ENCODE measurements around the gene PTBP2.

Gene PTBP2

GRCh38 chr1:96843196-96843595, 121.6 kb downstream of the PTBP2 start:
- Histone ChIP-seq H3F3A (ENCODE audit: insufficient read depth) (no peaks in the 10 kb centered on the region), H3K4me3 (ENCODE audit: insufficient read depth, low read length, poor library complexity, severe bottlenecking) (no peak overlapping the region), H3K9me2 (replicated peaks; ENCODE audit: insufficient read depth, low read length) (no peaks in the 10 kb centered on the region), H3K36me3 (ENCODE audit: low read length) (no peaks in the 10 kb centered on the region), H3K27me3 (ENCODE audit: low read length) (no peaks in the 10 kb centered on the region), H3K79me2 (ENCODE audit: insufficient read depth, low read length) (no peaks in the 10 kb centered on the region), H3K27ac (ENCODE audit: low read depth, low read length) (no peak overlapping the region), H4K20me1 (ENCODE audit: low read depth, low read length) (no peaks in the 10 kb centered on the region), H3K9me3 (ENCODE audit: insufficient read depth, low read length) (no peaks in the 10 kb centered on the region), H3K4me2 (ENCODE audit: low read depth, low read length, poor library complexity, severe bottlenecking) (no peak overlapping the region), H3K9ac (ENCODE audit: low read length) (no peak overlapping the region), H2AFZ (ENCODE audit: low read depth, low read length, severe bottlenecking) (no peak overlapping the region)
- TF ChIP-seq, protein P1, sequence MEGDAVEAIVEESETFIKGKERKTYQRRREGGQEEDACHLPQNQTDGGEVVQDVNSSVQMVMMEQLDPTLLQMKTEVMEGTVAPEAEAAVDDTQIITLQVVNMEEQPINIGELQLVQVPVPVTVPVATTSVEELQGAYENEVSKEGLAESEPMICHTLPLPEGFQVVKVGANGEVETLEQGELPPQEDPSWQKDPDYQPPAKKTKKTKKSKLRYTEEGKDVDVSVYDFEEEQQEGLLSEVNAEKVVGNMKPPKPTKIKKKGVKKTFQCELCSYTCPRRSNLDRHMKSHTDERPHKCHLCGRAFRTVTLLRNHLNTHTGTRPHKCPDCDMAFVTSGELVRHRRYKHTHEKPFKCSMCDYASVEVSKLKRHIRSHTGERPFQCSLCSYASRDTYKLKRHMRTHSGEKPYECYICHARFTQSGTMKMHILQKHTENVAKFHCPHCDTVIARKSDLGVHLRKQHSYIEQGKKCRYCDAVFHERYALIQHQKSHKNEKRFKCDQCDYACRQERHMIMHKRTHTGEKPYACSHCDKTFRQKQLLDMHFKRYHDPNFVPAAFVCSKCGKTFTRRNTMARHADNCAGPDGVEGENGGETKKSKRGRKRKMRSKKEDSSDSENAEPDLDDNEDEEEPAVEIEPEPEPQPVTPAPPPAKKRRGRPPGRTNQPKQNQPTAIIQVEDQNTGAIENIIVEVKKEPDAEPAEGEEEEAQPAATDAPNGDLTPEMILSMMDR (IDR thresholded peaks at IDR 0.05; ENCODE audit: insufficient read depth, low read length, poor library complexity, severe bottlenecking), result no peak
- no peak for TF ChIP-seq EZH2phosphoT487 (conservative IDR thresholded peaks at IDR 0.05; ENCODE audit: low read length)

GRCh38 chr1:96843601-96844000, 122.0 kb downstream of the PTBP2 start:
- no peaks in the 10 kb centered on the region for H3K36me3 ChIP-seq (ENCODE audit: low read length)
- no peak overlapping the region for H3K4me2 ChIP-seq (ENCODE audit: low read depth, low read length, poor library complexity, severe bottlenecking)
- H3F3A ChIP-seq (ENCODE audit: insufficient read depth), result no peaks in the 10 kb centered on the region
- no peak overlapping the region for H2AFZ ChIP-seq (ENCODE audit: low read depth, low read length, severe bottlenecking)
- H3K9me2 ChIP-seq (replicated peaks; ENCODE audit: insufficient read depth, low read length), result no peaks in the 10 kb centered on the region
- H3K4me3 ChIP-seq (ENCODE audit: insufficient read depth, low read length, poor library complexity, severe bottlenecking), result no peak overlapping the region
- no peaks in the 10 kb centered on the region for H4K20me1 ChIP-seq (ENCODE audit: low read depth, low read length)
- no peaks in the 10 kb centered on the region for H3K79me2 ChIP-seq (ENCODE audit: insufficient read depth, low read length)
- H3K27me3 ChIP-seq (ENCODE audit: low read length), result no peaks in the 10 kb centered on the region
- H3K27ac ChIP-seq (ENCODE audit: low read depth, low read length), result no peak overlapping the region
- TF ChIP-seq EZH2phosphoT487 (conservative IDR thresholded peaks at IDR 0.05; ENCODE audit: low read length), result no peak
- TF ChIP-seq, protein P1 (IDR thresholded peaks at IDR 0.05; ENCODE audit: insufficient read depth, low read length, poor library complexity, severe bottlenecking), result no peak
- no peak overlapping the region for H3K9ac ChIP-seq (ENCODE audit: low read length)
- no peaks in the 10 kb centered on the region for H3K9me3 ChIP-seq (ENCODE audit: insufficient read depth, low read length)

DNA sequence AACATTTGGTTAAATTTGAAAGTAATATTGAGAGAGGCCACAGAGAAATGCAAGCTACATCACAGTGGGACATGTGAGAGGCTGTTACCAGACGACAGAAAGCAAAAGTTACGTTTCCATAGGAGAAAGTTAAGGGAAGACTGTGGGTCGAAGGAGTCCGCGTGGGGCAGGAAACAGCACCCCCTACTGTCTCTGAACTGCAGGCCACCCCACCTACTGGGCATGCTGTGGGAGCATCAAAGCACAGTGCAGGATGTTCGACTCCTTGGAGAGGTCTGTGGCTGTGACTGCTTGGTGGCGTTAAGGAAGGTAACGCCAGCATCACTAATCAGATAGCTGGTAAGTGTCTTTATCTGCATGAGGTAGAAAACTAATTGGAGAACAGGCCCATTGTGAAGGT, 123.9 kb downstream of the PTBP2 start:
- Histone ChIP-seq H3K4me2 (ENCODE audit: low read depth, low read length, poor library complexity, severe bottlenecking) (no peak overlapping the region), H3K4me3 (ENCODE audit: insufficient read depth, low read length, poor library complexity, severe bottlenecking) (no peak overlapping the region), H3K27ac (ENCODE audit: low read depth, low read length) (no peak overlapping the region), H3K36me3 (ENCODE audit: low read length) (no peaks in the 10 kb centered on the region), H3K9me3 (ENCODE audit: insufficient read depth, low read length) (no peaks in the 10 kb centered on the region), H3K79me2 (ENCODE audit: insufficient read depth, low read length) (no peaks in the 10 kb centered on the region), H3K9me2 (replicated peaks; ENCODE audit: insufficient read depth, low read length) (no peaks in the 10 kb centered on the region), H3K9ac (ENCODE audit: low read length) (no peak overlapping the region), H3F3A (ENCODE audit: insufficient read depth) (no peaks in the 10 kb centered on the region), H4K20me1 (ENCODE audit: low read depth, low read length) (no peaks in the 10 kb centered on the region), H3K27me3 (ENCODE audit: low read length) (no peaks in the 10 kb centered on the region), H2AFZ (ENCODE audit: low read depth, low read length, severe bottlenecking) (no peak overlapping the region)
- no peak for TF ChIP-seq EZH2phosphoT487 (conservative IDR thresholded peaks at IDR 0.05; ENCODE audit: low read length)
- TF ChIP-seq, protein P1 (IDR thresholded peaks at IDR 0.05; ENCODE audit: insufficient read depth, low read length, poor library complexity, severe bottlenecking), result peak; percentile 60
